Caco-2 (cell line): ENCODE results near the gene VPS54. TPM values are rescaled to one million over a fixed set of nuclear protein-coding genes. Genes with fewer than 3 reads are reported as not detected.

Source experiments
- BruUV-seq: library from RNA; stranded (reverse); fragments of 400-500 nt; replicated peaks from 2 replicates; lab custom pipeline; 2021; lab: Mats Ljungman, UMichigan
- CTCF ChIA-PET: fragments of 300-600 bp; sonication (Branson Sonifier 250); formaldehyde crosslinking; loops from one replicate; lab custom pipeline; 2022; ENCODE audit warnings: antibody characterized with exemption; lab: Charles Lee
- POLR2A ChIA-PET: fragments of 300-600 bp; sonication (Branson Sonifier 250); formaldehyde crosslinking; loops from one replicate; lab custom pipeline; 2022; ENCODE audit warnings: antibody characterized with exemption; lab: Charles Lee
- DNase-seq, 2 experiments: peaks; one replicate each; pipeline versions ENCODE4 v3.0.0 to v3.0.0-alpha.2; 2020 to 2022
- H3K27me3 ChIP-seq: replicated peaks from 2 replicates; pipeline ENCODE4 v1.6.0; 2011; ENCODE audit warnings: low read length; ENCODE audit not compliant: control insufficient read depth, insufficient read depth
- H3K36me3 ChIP-seq: 2 replicates; pipeline ENCODE4 v1.5.1; 2011; ENCODE audit warnings: low read length; ENCODE audit not compliant: control insufficient read depth, insufficient read depth
- H3K4me1 ChIP-seq: fragments of 250-450 bp; sonication (Bioruptor Pico); 2 replicates; pipeline ENCODE4 v1.5.1; 2020; ENCODE audit warnings: mild to moderate bottlenecking
- H3K4me3 ChIP-seq: 2 replicates; pipeline ENCODE4 v1.5.1; 2011; ENCODE audit warnings: low read depth, mild to moderate bottlenecking, control low read depth, low read length
- H3K9me3 ChIP-seq: fragments of 250-450 bp; sonication (Bioruptor Pico); 2 replicates; pipeline ENCODE4 v1.5.1; 2020; ENCODE audit warnings: mild to moderate bottlenecking, moderate library complexity
- H3K27ac Mint-ChIP-seq: one replicate; pipeline ENCODE4 v1.8.0; 2022; ENCODE audit warnings: mixed read lengths; ENCODE audit not compliant: unreplicated experiment
- H3K27me3 Mint-ChIP-seq: one replicate; pipeline ENCODE4 v1.8.0; 2022; ENCODE audit warnings: mixed read lengths; ENCODE audit not compliant: insufficient read depth, unreplicated experiment
- H3K36me3 Mint-ChIP-seq: one replicate; pipeline ENCODE4 v1.8.0; 2022; ENCODE audit warnings: mild to moderate bottlenecking, mixed read lengths; ENCODE audit not compliant: insufficient read depth, unreplicated experiment
- H3K4me1 Mint-ChIP-seq: one replicate; pipeline ENCODE4 v1.8.0; 2022; ENCODE audit warnings: low read depth, mixed read lengths; ENCODE audit not compliant: unreplicated experiment
- H3K4me3 Mint-ChIP-seq: one replicate; pipeline ENCODE4 v1.8.0; 2022; ENCODE audit warnings: mild to moderate bottlenecking, moderate library complexity, mixed read lengths; ENCODE audit not compliant: unreplicated experiment
- H3K9me3 Mint-ChIP-seq: one replicate; pipeline ENCODE4 v1.8.0; 2022; ENCODE audit warnings: mixed read lengths; ENCODE audit not compliant: unreplicated experiment
- CTCF ChIP-seq, 2 experiments: fragments of 200-600 bp in 1 of 2; IDR thresholded peaks; 1 replicate in 1 of 2; 2 replicates in 1 of 2; pipeline versions ENCODE4 v1.5.1 to v1.8.0; 2011 to 2022; ENCODE audit warnings: antibody characterized with exemption in 1 of 2, control low read depth in 1 of 2, inconsistent platforms in 1 of 2, low read depth in 1 of 2, low read length in 1 of 2, mild to moderate bottlenecking in 1 of 2, moderate library complexity in 1 of 2; ENCODE audit not compliant: insufficient read depth in 1 of 2, severe bottlenecking in 1 of 2, unreplicated experiment in 1 of 2
- intact Hi-C: fragments of 100-400 bp; cut with micrococcal nuclease; formaldehyde crosslinking; loops from one replicate; pipeline ENCODE4 v1.10.0; 2022; ENCODE audit not compliant: unreplicated experiment
- total RNA-seq: library from RNA; stranded (reverse); gene quantifications from 2 replicates; pipeline ENCODE4 v1.2.3, GENCODE V29; 2022

The VPS54 gene
- total RNA-seq, 1 experiment from 2014 or later: 28.5 TPM

- H3K27me3 Mint-ChIP-seq: no peaks in the 10 kb centered on the region
- peaks cover 1% of the 10 kb centered on the region; the same call in 1 of the 2 replicates for H3K9me3 ChIP-seq
- ChIA-PET POLR2A (no interaction called here), CTCF (no interaction called here)
- intact Hi-C loops: no loop called here
- H3K4me1 ChIP-seq: peaks cover 35% of the 10 kb centered on the region
- H3K4me3 ChIP-seq: no peak overlapping the region
- H3K9me3 Mint-ChIP-seq: peaks cover 10% of the 10 kb centered on the region
- no peaks in the 10 kb centered on the region for H3K27me3 ChIP-seq
- no peak for DNase-seq
- H3K36me3 ChIP-seq: no peaks in the 10 kb centered on the region
- no peak for TF ChIP-seq CTCF (IDR thresholded peaks at IDR 0.05; ENCODE audit: insufficient read depth in 1 of 2, low read depth in 1 of 2, low read length in 1 of 2, severe bottlenecking in 1 of 2, unreplicated experiment in 1 of 2)
- peaks cover 23% of the 10 kb centered on the region for H3K36me3 Mint-ChIP-seq
- peaks cover 23% of the 10 kb centered on the region for H3K4me1 Mint-ChIP-seq
- H3K4me3 Mint-ChIP-seq: no peak overlapping the region
- H3K27ac Mint-ChIP-seq: no peak overlapping the region
- BruUV-seq: no TSS peak
These were observed 35.1 kb downstream of the VPS54 start for GRCh38 chr2:63983986-63984605.

GRCh38 chr2:63982335-63982734 is 36.9 kb downstream of the VPS54 start:
- Histone ChIP-seq H3K4me3 (no peak overlapping the region), H3K9me3 (no peaks in the 10 kb centered on the region), H3K36me3 (no peaks in the 10 kb centered on the region), H3K4me1 (peaks cover 35% of the 10 kb centered on the region), H3K27me3 (no peaks in the 10 kb centered on the region)
- no peak overlapping the region for H3K4me3 Mint-ChIP-seq
- no peak for TF ChIP-seq CTCF (IDR thresholded peaks at IDR 0.05; ENCODE audit: insufficient read depth in 1 of 2, low read depth in 1 of 2, low read length in 1 of 2, severe bottlenecking in 1 of 2, unreplicated experiment in 1 of 2)
- BruUV-seq: no TSS peak
- no peaks in the 10 kb centered on the region for H3K9me3 Mint-ChIP-seq
- H3K4me1 Mint-ChIP-seq: peaks cover 16% of the 10 kb centered on the region
- DNase-seq: no peak
- H3K36me3 Mint-ChIP-seq: peaks cover 25% of the 10 kb centered on the region
- no peak overlapping the region for H3K27ac Mint-ChIP-seq
- H3K27me3 Mint-ChIP-seq: no peaks in the 10 kb centered on the region
- ChIA-PET CTCF (no interaction called here), POLR2A (no interaction called here)
- intact Hi-C loops: no loop called here

GRCh38 chr2:63981702-63982103 is 37.5 kb downstream of the VPS54 start:
- Mint-ChIP-seq H3K27me3 (no peaks in the 10 kb centered on the region), H3K9me3 (no peaks in the 10 kb centered on the region), H3K36me3 (peaks cover 25% of the 10 kb centered on the region), H3K4me3 (no peak overlapping the region), H3K27ac (no peak overlapping the region), H3K4me1 (peaks cover 16% of the 10 kb centered on the region)
- Histone ChIP-seq H3K4me3 (no peak overlapping the region), H3K9me3 (no peaks in the 10 kb centered on the region), H3K36me3 (no peaks in the 10 kb centered on the region), H3K4me1 (peaks cover 35% of the 10 kb centered on the region), H3K27me3 (no peaks in the 10 kb centered on the region)
- DNase-seq: no peak
- POLR2A ChIA-PET: no interaction called here
- intact Hi-C loops: no loop called here
- BruUV-seq: no TSS peak
- TF ChIP-seq CTCF (IDR thresholded peaks at IDR 0.05; ENCODE audit: insufficient read depth in 1 of 2, low read depth in 1 of 2, low read length in 1 of 2, severe bottlenecking in 1 of 2, unreplicated experiment in 1 of 2): no peak
- CTCF ChIA-PET: no interaction called here
